K562 (cell line): Measurements from ENCODE around the gene FAM227A. TPM values are rescaled to one million over a fixed set of nuclear protein-coding genes. Genes with fewer than 3 reads are reported as not detected.
A peak's percentile ranks its signal among the peaks of the same experiment; 100 is the strongest.

ENCODE experiments used
- ATAC-seq: fragments of 200-7000 bp; cut with Tn5 transposase; 3 replicates; pipeline ENCODE4 v1.9.1; 2020; ENCODE audit warnings: moderate library complexity
- BruUV-seq: library from RNA; stranded (reverse); fragments of 400-500 nt; replicated peaks from 2 replicates; lab custom pipeline; 2021; lab: Mats Ljungman, UMichigan
- CTCF ChIA-PET: fragments of 300-600 bp; formaldehyde crosslinking; extraction: SDS; loops from one replicate; lab custom pipeline; 2021; ENCODE audit warnings: low intra/inter-chr PET ratio; lab: Yijun Ruan, JAX
- POLR2A ChIA-PET: fragments of 300-600, 350-650 bp; sonication (Branson Sonifier 250); formaldehyde crosslinking; extraction: SDS; loops from one replicate; lab custom pipeline; 2021; ENCODE audit warnings: antibody characterized with exemption, inconsistent platforms; lab: Yijun Ruan, JAX
- DNase-seq, 4 experiments: peaks; one replicate each; pipeline versions ENCODE4 v3.0.0 to v3.0.0-alpha.2; 2011 to 2018; ENCODE audit warnings: low spot score in 3 of 4, mixed read lengths in 3 of 4; ENCODE audit errors: extremely low read depth in 1 of 4
- FAIRE-seq: peaks from 2 replicates; lab custom pipeline; 2011; peaks lifted over from hg19 to GRCh38; lab: Jason Lieb, UNC
- H2AFZ ChIP-seq: 2 replicates; pipeline ENCODE4 v1.6.0; 2011; ENCODE audit warnings: low read depth, low read length, control low read depth, inconsistent platforms
- H3K27ac ChIP-seq: fragments of 200-600 bp; 3 replicates; pipeline ENCODE4 v1.8.0; 2011; ENCODE audit warnings: low read depth, mild to moderate bottlenecking, control low read depth, inconsistent platforms, low read length, moderate library complexity, mixed read lengths; ENCODE audit errors: extremely low read depth
- H3K27me3 ChIP-seq, 2 experiments: fragments of 300-600 bp in 1 of 2; 2 replicates in 1 of 2; 3 replicates in 1 of 2; pipeline versions ENCODE4 v1.6.0 to v1.8.0; 2011; ENCODE audit warnings: inconsistent platforms in 2 of 2, low read length in 2 of 2, mild to moderate bottlenecking in 1 of 2, mixed read lengths in 1 of 2, moderate library complexity in 1 of 2; ENCODE audit not compliant: control insufficient read depth in 2 of 2, insufficient read depth in 2 of 2
- H3K36me3 ChIP-seq: fragments of 300-600 bp; 3 replicates; pipeline ENCODE4 v1.8.0; 2011; ENCODE audit warnings: mild to moderate bottlenecking, low read length, inconsistent platforms; ENCODE audit not compliant: control insufficient read depth, insufficient read depth
- H3K4me1 ChIP-seq, 2 experiments: fragments of 200-600 bp in 1 of 2; replicated peaks in 1 of 2; 2 replicates in 1 of 2; 3 replicates in 1 of 2; pipeline versions ENCODE4 v1.5.1 to v1.8.0; 2011; ENCODE audit warnings: inconsistent platforms in 2 of 2, low read length in 2 of 2, mild to moderate bottlenecking in 1 of 2, mixed read lengths in 1 of 2, moderate library complexity in 1 of 2; ENCODE audit not compliant: control insufficient read depth in 2 of 2, insufficient read depth in 2 of 2
- H3K4me2 ChIP-seq: 2 replicates; pipeline ENCODE4 v1.6.1; 2011; ENCODE audit warnings: low read length, control low read depth, inconsistent platforms, mixed read lengths; ENCODE audit not compliant: insufficient read depth
- H3K4me3 ChIP-seq: fragments of 200-600 bp; sonication (generic), shearing (Covaris generic); 2 replicates; pipeline ENCODE4 v1.5.1; 2016; ENCODE audit warnings: control low read depth, inconsistent platforms
- H3K79me2 ChIP-seq: fragments of 200-600 bp; 3 replicates; pipeline ENCODE4 v1.8.0; 2011; ENCODE audit warnings: low read length, inconsistent platforms; ENCODE audit not compliant: control insufficient read depth, insufficient read depth
- H3K9ac ChIP-seq, 2 experiments: 2 replicates each; pipeline versions ENCODE4 v1.6.0 to v1.6.1; 2011; ENCODE audit warnings: low read depth in 2 of 2, low read length in 2 of 2, control low read depth in 1 of 2, inconsistent platforms in 1 of 2, mild to moderate bottlenecking in 1 of 2, mixed read lengths in 1 of 2; ENCODE audit not compliant: insufficient read depth in 1 of 2
- H3K9me1 ChIP-seq: one replicate; pipeline ENCODE4 v1.6.0; 2011; ENCODE audit warnings: inconsistent platforms, mild to moderate bottlenecking, low read length, moderate library complexity; ENCODE audit not compliant: control insufficient read depth, insufficient read depth
- H3K9me3 ChIP-seq: replicated peaks from 2 replicates; pipeline ENCODE4 v1.5.1; 2011; ENCODE audit warnings: low read depth, low read length, inconsistent platforms; ENCODE audit not compliant: control insufficient read depth, insufficient read depth
- H4K20me1 ChIP-seq: replicated peaks from 2 replicates; pipeline ENCODE4 v1.6.1; 2011; ENCODE audit warnings: low read length, inconsistent platforms, mixed read lengths; ENCODE audit not compliant: control insufficient read depth, insufficient read depth
- ATF3 ChIP-seq, 2 experiments: fragments of 450-650 bp in 1 of 2; sonication (generic) in 1 of 2; formaldehyde crosslinking in 1 of 2; IDR thresholded peaks in 1 of 2; conservative IDR thresholded peaks in 1 of 2; 2 replicates each; pipeline versions ENCODE4 v1.6.1 to v1.8.1; 2016 to 2023; ENCODE audit warnings: mild to moderate bottlenecking in 2 of 2, moderate library complexity in 2 of 2, inconsistent platforms in 1 of 2, missing genetic modification reagents in 1 of 2
- FOSL1 ChIP-seq: fragments of 200-800 bp; sonication (Bioruptor generic); conservative IDR thresholded peaks from 2 replicates; pipeline ENCODE4 v1.6.1; 2016; ENCODE audit warnings: missing genetic modification characterization, missing compliant biosample characterization
- JUND ChIP-seq, 2 experiments: IDR thresholded peaks; 2 replicates in 1 of 2; 3 replicates in 1 of 2; pipeline ENCODE4 v1.6.1; 2011; ENCODE audit warnings: borderline replicate concordance in 2 of 2, low read depth in 2 of 2, low read length in 2 of 2, improper control_type of control experiment in 1 of 2, missing biosample characterization in 1 of 2, missing genetic modification characterization in 1 of 2, missing genetic modification reagents in 1 of 2
- NFIX ChIP-seq: fragments of 250-450 bp; sonication (Bioruptor Pico); IDR thresholded peaks from 2 replicates; pipeline ENCODE4 v1.4.0; 2020; ENCODE audit warnings: low read depth, mild to moderate bottlenecking, moderate library complexity
- SPI1 ChIP-seq: IDR thresholded peaks from 2 replicates; pipeline ENCODE4 v1.6.1; 2011; ENCODE audit warnings: low read depth, low read length, control low read depth, borderline replicate concordance
- ZNF644 ChIP-seq: fragments of 200-800 bp; sonication (Bioruptor generic); IDR thresholded peaks from 2 replicates; pipeline ENCODE4 v1.6.1; 2016; ENCODE audit warnings: low read depth, missing genetic modification characterization, missing compliant biosample characterization
- WGBS: fragments of 100-300 bp; shearing (Covaris generic); methylation state at CpG from one replicate; pipeline ENCODE4 v1.1.6; 2016; ENCODE audit warnings: low coverage, mixed read lengths; ENCODE audit not compliant: insufficient coverage; ENCODE audit errors: missing lambda C conversion rate; 5-methylcytosine and 5-hydroxymethylcytosine counted together
- in situ Hi-C: fragments of 300-500 bp; cut with MboI; formaldehyde crosslinking; loops from 4 replicates; pipeline ENCODE4 v1.15.0; 2018; ENCODE audit warnings: inconsistent platforms, mixed read lengths
- intact Hi-C: fragments of 100-400 bp; cut with micrococcal nuclease; formaldehyde crosslinking; loops from 2 replicates; pipeline ENCODE4 v1.14.2; 2022
- polyA plus RNA-seq, 8 experiments: library from polyadenylated mRNA; depleted of rRNA in 4 of 8; stranded (reverse) in 5 of 8; unstranded in 3 of 8; fragments of >200 nt; fragmentation: Nextera tagmentation in 2 of 8; fragmentation: Illumina TruSeq in 1 of 8; extraction: Ambion mirVana in 2 of 8; extraction: Trizol in 1 of 8; gene quantifications; 2 replicates each; pipeline versions ENCODE4 v1.2.1 to v1.2.3, GENCODE V29; 2011 to 2014; ENCODE audit warnings: inconsistent platforms in 1 of 8, missing spikeins in 1 of 8
- total RNA-seq, 7 experiments: library from RNA; depleted of rRNA in 6 of 7; stranded (reverse); fragments of >200 nt in 6 of 7; fragmentation: Illumina TruSeq in 2 of 7; extraction: Trizol in 2 of 7; gene quantifications; 2 replicates each; pipeline versions ENCODE4 v1.2.1 to v1.2.3, GENCODE V29; 2011 to 2021; ENCODE audit warnings: low replicate concordance in 1 of 7

The FAM227A gene
- total and polyA plus RNA-seq, 9 of the 15 experiments (the other 6 are each of a cell fraction or from before 2014, with no cell fraction given), result 0.10 to 2.2 (median 0.83) TPM

GRCh38 chr22:38623351-38623750, 32.8 kb downstream of the FAM227A start:
- POLR2A ChIA-PET, result no interaction called here

More at GRCh38 chr22:38623351-38623750, 32.8 kb downstream of the FAM227A start:
- Histone ChIP-seq H4K20me1 (no peaks in the 10 kb centered on the region), H3K4me2 (no peak overlapping the region), H3K4me1 (no peaks in the 10 kb centered on the region; a peak in 1 of 5 replicates), H3K27ac (no peak overlapping the region)
- CTCF ChIA-PET, result no interaction called here
- peak; percentile 64 for ATAC-seq
- peak; percentile 69 for TF ChIP-seq FOSL1
- TF ChIP-seq NFIX (CRISPR knock-in tag), result no peak
- peak; percentile 68; the same call in 1 of the 2 replicates for TF ChIP-seq SPI1
- TF ChIP-seq ZNF644 (tag), result no peak
- TF ChIP-seq JUND (IDR thresholded peaks at IDR 0.05; ENCODE audit: borderline replicate concordance, low read depth, low read length), result peak; percentile 62; the same call in 1 of the 2 replicates
- TF ChIP-seq JUND (tag; IDR thresholded peaks at IDR 0.05; ENCODE audit: borderline replicate concordance, low read depth, low read length), result no peak
- TF ChIP-seq ATF3 (IDR thresholded peaks at IDR 0.05), result peak; percentile 40; the same call in 1 of the 2 replicates
- no peak for TF ChIP-seq ATF3 (CRISPR knock-in tag; conservative IDR thresholded peaks at IDR 0.05)
- TF ChIP-seq, all 486 proteins: peak for 4
- DNase-seq (peak in 2 of 4 experiments; percentile 22 to 34), FAIRE-seq (no peak)
- H3K27me3 ChIP-seq, result no peaks in the 10 kb centered on the region
- no peaks in the 10 kb centered on the region for H3K36me3 ChIP-seq
- H3K9ac ChIP-seq, result no peak overlapping the region
- no peak overlapping the region for H2AFZ ChIP-seq
- in situ Hi-C loops (no loop called here), intact Hi-C loops (no loop called here)
- no peaks in the 10 kb centered on the region for H3K79me2 ChIP-seq
- no TSS peak for BruUV-seq
- 0 out of 2 replicates have a peak, but pooled peaks cover under 1% of the 10 kb centered on the region for H3K9me3 ChIP-seq
- H3K4me3 ChIP-seq, result no peak overlapping the region
- no peaks in the 10 kb centered on the region for H3K9me1 ChIP-seq
- 14% methylated on average over 4 of the region's 4 CpGs for WGBS
